Mucosa of descending colon (tissue), 3 donors: ENCODE measurements around the gene TEX11. TPM values are rescaled to one million over a fixed set of nuclear protein-coding genes. Genes with fewer than 3 reads are reported as not detected.

Experiments
- ATAC-seq: fragments of 200-7000 bp; cut with Tn5 transposase; one replicate; pipeline ENCODE4 v1.9.1; 2020; ENCODE audit warnings: mild to moderate bottlenecking, moderate library complexity
- DNase-seq, 3 donors: peaks; one replicate each; pipeline ENCODE4 v3.0.0-alpha.2; 2020
- H3K36me3 ChIP-seq: fragments of 200-600 bp; one replicate; pipeline ENCODE4 v1.8.0; 2021; ENCODE audit warnings: low read depth, mild to moderate bottlenecking
- H3K4me1 ChIP-seq: fragments of 200-600 bp; one replicate; pipeline ENCODE4 v1.8.0; 2021; ENCODE audit warnings: low read depth, mild to moderate bottlenecking
- H3K4me3 ChIP-seq: fragments of 200-600 bp; one replicate; pipeline ENCODE4 v1.8.0; 2021; ENCODE audit warnings: mild to moderate bottlenecking
- H3K9me3 ChIP-seq: fragments of 200-600 bp; one replicate; pipeline ENCODE4 v1.8.0; 2021; ENCODE audit warnings: mild to moderate bottlenecking
- intact Hi-C, 2 donors: fragments of 100-400 bp; cut with DNase I in 1 of 2; cut with micrococcal nuclease in 1 of 2; formaldehyde crosslinking; loops; one replicate each; pipeline versions ENCODE4 v1.11.0 to v1.11.1; 2022; cut with DNase I, micrococcal nuclease
- total RNA-seq, 3 donors: library from RNA; stranded (reverse); fragmentation: NEBNext Ultra II Directional in 2 of 3; extraction: Animal tissue kit (Norgen Biotek cat#: 25700) in 2 of 3; gene quantifications; one replicate each; pipeline versions ENCODE4 v1.2.1 to v1.2.4, GENCODE V29; 2021 to 2023
- TF ChIP-seq, protein P1 (sequence below): fragments of 200-600 bp; IDR thresholded peaks from one replicate; pipeline ENCODE4 v1.8.0; 2022; ENCODE audit warnings: antibody characterized with exemption, mild to moderate bottlenecking
- donor health status: DM: no; HTN: no; CAD: no; lungs with moderate emphysema.
- donor health status: DM: no; HTN: no; CAD: no.
- donor health status: DM: no; HTN: yes; CAD: no.

The TEX11 gene
- total RNA-seq, 3 donors from 2014 or later, result 0.89 to 2.7 (median 2.1) TPM

GRCh38 chrX:70554081-70554480 is 354.4 kb downstream of the TEX11 start:
- Histone ChIP-seq H3K36me3 (no peaks in the 10 kb centered on the region), H3K4me3 (no peak overlapping the region), H3K9me3 (no peaks in the 10 kb centered on the region), H3K4me1 (peaks cover 3% of the 10 kb centered on the region)
- intact Hi-C loops, result loop anchor here in 1 of 2 donors (10.0 kb wide), 1 partner anchor 99 kb away; no protein-coding TSS in a partner anchor
- ATAC-seq (peak; percentile 51), DNase-seq (no peak)
- TF ChIP-seq, protein P1, sequence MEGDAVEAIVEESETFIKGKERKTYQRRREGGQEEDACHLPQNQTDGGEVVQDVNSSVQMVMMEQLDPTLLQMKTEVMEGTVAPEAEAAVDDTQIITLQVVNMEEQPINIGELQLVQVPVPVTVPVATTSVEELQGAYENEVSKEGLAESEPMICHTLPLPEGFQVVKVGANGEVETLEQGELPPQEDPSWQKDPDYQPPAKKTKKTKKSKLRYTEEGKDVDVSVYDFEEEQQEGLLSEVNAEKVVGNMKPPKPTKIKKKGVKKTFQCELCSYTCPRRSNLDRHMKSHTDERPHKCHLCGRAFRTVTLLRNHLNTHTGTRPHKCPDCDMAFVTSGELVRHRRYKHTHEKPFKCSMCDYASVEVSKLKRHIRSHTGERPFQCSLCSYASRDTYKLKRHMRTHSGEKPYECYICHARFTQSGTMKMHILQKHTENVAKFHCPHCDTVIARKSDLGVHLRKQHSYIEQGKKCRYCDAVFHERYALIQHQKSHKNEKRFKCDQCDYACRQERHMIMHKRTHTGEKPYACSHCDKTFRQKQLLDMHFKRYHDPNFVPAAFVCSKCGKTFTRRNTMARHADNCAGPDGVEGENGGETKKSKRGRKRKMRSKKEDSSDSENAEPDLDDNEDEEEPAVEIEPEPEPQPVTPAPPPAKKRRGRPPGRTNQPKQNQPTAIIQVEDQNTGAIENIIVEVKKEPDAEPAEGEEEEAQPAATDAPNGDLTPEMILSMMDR, result no peak

GRCh38 chrX:70553516-70553915 is 355.0 kb downstream of the TEX11 start:
- H3K4me3 ChIP-seq, result no peak overlapping the region
- no peaks in the 10 kb centered on the region for H3K36me3 ChIP-seq
- no peaks in the 10 kb centered on the region for H3K9me3 ChIP-seq
- TF ChIP-seq, protein P1, result no peak
- peak; percentile 79 for ATAC-seq
- no peak for DNase-seq
- intact Hi-C loops, result loop anchor here in 1 of 2 donors (10.0 kb wide), 1 partner anchor 99 kb away; no protein-coding TSS in a partner anchor
- peaks cover 3% of the 10 kb centered on the region for H3K4me1 ChIP-seq

- Histone ChIP-seq H3K4me3 (no peak overlapping the region), H3K36me3 (no peaks in the 10 kb centered on the region), H3K4me1 (peaks cover 3% of the 10 kb centered on the region), H3K9me3 (no peaks in the 10 kb centered on the region)
- TF ChIP-seq, protein P1, result no peak
- ATAC-seq (peak; percentile 69), DNase-seq (no peak)
- intact Hi-C loops, result loop anchor here in 1 of 2 donors (10.0 kb wide), 1 partner anchor 97 kb away; no protein-coding TSS in a partner anchor
Observed at GRCh38 chrX:70552130-70552704, 356.3 kb downstream of the TEX11 start.

GRCh38 chrX:70549429-70549828 is 359.1 kb downstream of the TEX11 start:
- no peaks in the 10 kb centered on the region for H3K36me3 ChIP-seq
- TF ChIP-seq, protein P1, result no peak
- no peak overlapping the region for H3K4me3 ChIP-seq
- intact Hi-C loops, result no loop called here
- ATAC-seq, result no peak
- H3K4me1 ChIP-seq, result peaks cover 3% of the 10 kb centered on the region
- peak in 1 of 3 donors; percentile 20 for DNase-seq
- no peaks in the 10 kb centered on the region for H3K9me3 ChIP-seq

- DNase-seq (peak in 2 of 3 donors; percentile 26 to 55), ATAC-seq (peak; percentile 89)
- no peaks in the 10 kb centered on the region for H3K4me1 ChIP-seq
- TF ChIP-seq, protein P1, result no peak
- intact Hi-C loops, result no loop called here
- H3K36me3 ChIP-seq, result no peaks in the 10 kb centered on the region
- H3K4me3 ChIP-seq, result no peak overlapping the region
- H3K9me3 ChIP-seq, result no peaks in the 10 kb centered on the region
Observed at GRCh38 chrX:70535198-70535597, 373.3 kb downstream of the TEX11 start.
